ENCODE measurements around the gene ACTR8. TPM values are rescaled to one million over a fixed set of nuclear protein-coding genes. Genes with fewer than 3 reads are reported as not detected.

The ACTR8 gene
- polyA plus RNA-seq, 3 donors = 8.3 to 12.2 (median 10.7) TPM

- H3K4me3 Mint-ChIP-seq = no peak overlapping the region
- Histone ChIP-seq H3K36me3 (replicated peaks in 1 of 2; ENCODE audit: control insufficient read depth in 1 of 2, insufficient read depth in 2 of 2, low read length in 2 of 2) (no peaks in the 10 kb centered on the region), H4K20me1 (ENCODE audit: insufficient read depth, low read length) (no peaks in the 10 kb centered on the region), H3K79me2 (ENCODE audit: insufficient read depth, low read length) (no peaks in the 10 kb centered on the region), H3K4me1 (ENCODE audit: control insufficient read depth in 1 of 2, insufficient read depth in 2 of 2, low read length in 2 of 2) (no peaks in the 10 kb centered on the region), H3K4me2 (replicated peaks; ENCODE audit: extremely low read depth, low read length, poor library complexity, severe bottlenecking) (no peak overlapping the region), H3K9me3 (replicated peaks in 1 of 2; ENCODE audit: control insufficient read depth in 1 of 2, insufficient read depth in 1 of 2, low read length in 2 of 2) (no peaks in the 10 kb centered on the region), H3K27me3 (ENCODE audit: control insufficient read depth in 2 of 2, insufficient read depth in 2 of 2, low read length in 2 of 2) (peaks cover 0 to 8% of the 10 kb centered on the region in 2 donors), H3K4me3 (replicated peaks in 1 of 3; ENCODE audit: low read depth in 2 of 3, low read length in 3 of 3) (no peak overlapping the region), H2AFZ (ENCODE audit: insufficient read depth, low read depth, low read length, poor library complexity, severe bottlenecking) (no peak overlapping the region), H3K27ac (ENCODE audit: low read depth in 1 of 2, low read length in 2 of 2) (no peak overlapping the region), H3K9ac (ENCODE audit: insufficient read depth, low read length, poor library complexity, severe bottlenecking) (no peak overlapping the region)
- peaks cover 0 to 2% (median 0%) of the 10 kb centered on the region in 7 donors for H3K9me3 Mint-ChIP-seq
- H3K4me1 Mint-ChIP-seq = no peaks in the 10 kb centered on the region
- no peak for TF ChIP-seq CTCF (IDR thresholded peaks at IDR 0.05)
- 100% methylated on average over 2 of the region's 5 CpGs for WGBS (ENCODE audit: insufficient coverage)
- no peak overlapping the region for H3K27ac Mint-ChIP-seq
- peaks cover 6 to 30% (median 20%) of the 10 kb centered on the region in 3 donors for H3K27me3 Mint-ChIP-seq (ENCODE audit: low read depth in 3 of 3)
- no peaks in the 10 kb centered on the region for H3K36me3 Mint-ChIP-seq
- no peak for DNase-seq
- intact Hi-C loops (cut with micrococcal nuclease) = no loop called here
These were observed 61.9 kb downstream of the ACTR8 start for GRCh38 chr3:53820084-53820483.

- no peaks in the 10 kb centered on the region for H4K20me1 ChIP-seq (ENCODE audit: insufficient read depth, low read length)
- Mint-ChIP-seq H3K9me3 (peaks cover 0 to 2% (median 0%) of the 10 kb centered on the region in 7 donors), H3K36me3 (no peaks in the 10 kb centered on the region), H3K4me1 (no peaks in the 10 kb centered on the region), H3K4me3 (no peak overlapping the region), H3K27ac (no peak overlapping the region), H3K27me3 (ENCODE audit: low read depth in 3 of 3) (peaks cover 6 to 25% (median 20%) of the 10 kb centered on the region in 3 donors)
- 94% methylated on average over 14 of the region's 14 CpGs for WGBS (ENCODE audit: insufficient coverage)
- H3K4me3 ChIP-seq (replicated peaks in 1 of 3; ENCODE audit: low read depth in 2 of 3, low read length in 3 of 3) = no peak overlapping the region
- H3K9ac ChIP-seq (ENCODE audit: insufficient read depth, low read length, poor library complexity, severe bottlenecking) = no peak overlapping the region
- no peak overlapping the region for H3K27ac ChIP-seq (ENCODE audit: low read depth in 1 of 2, low read length in 2 of 2)
- no peaks in the 10 kb centered on the region for H3K79me2 ChIP-seq (ENCODE audit: insufficient read depth, low read length)
- no peak overlapping the region for H2AFZ ChIP-seq (ENCODE audit: insufficient read depth, low read depth, low read length, poor library complexity, severe bottlenecking)
- H3K27me3 ChIP-seq (ENCODE audit: control insufficient read depth in 2 of 2, insufficient read depth in 2 of 2, low read length in 2 of 2) = peaks cover 0 to 8% of the 10 kb centered on the region in 2 donors
- no peak for DNase-seq
- H3K4me2 ChIP-seq (replicated peaks; ENCODE audit: extremely low read depth, low read length, poor library complexity, severe bottlenecking) = no peak overlapping the region
- H3K36me3 ChIP-seq (replicated peaks in 1 of 2; ENCODE audit: control insufficient read depth in 1 of 2, insufficient read depth in 2 of 2, low read length in 2 of 2) = no peaks in the 10 kb centered on the region
- intact Hi-C loops (cut with micrococcal nuclease) = no loop called here
- TF ChIP-seq CTCF (IDR thresholded peaks at IDR 0.05) = no peak
- no peaks in the 10 kb centered on the region for H3K9me3 ChIP-seq (replicated peaks in 1 of 2; ENCODE audit: control insufficient read depth in 1 of 2, insufficient read depth in 1 of 2, low read length in 2 of 2)
- H3K4me1 ChIP-seq (ENCODE audit: control insufficient read depth in 1 of 2, insufficient read depth in 2 of 2, low read length in 2 of 2) = no peaks in the 10 kb centered on the region
These were observed 62.6 kb downstream of the ACTR8 start for GRCh38 chr3:53819163-53819868.

All from CD14-positive monocyte (primary cell).